GM23248 (cell line): ENCODE measurements around the gene CLEC18A.

Experiments used
- EZH2 ChIP-seq: fragments of 200-600 bp; sonication (generic); IDR thresholded peaks from 2 replicates; pipeline ENCODE4 v1.6.1; 2018; ENCODE audit warnings: antibody characterized with exemption, mild to moderate bottlenecking; ENCODE audit not compliant: insufficient read depth, poor library complexity, severe bottlenecking
- EZH2phosphoT487 ChIP-seq: fragments of 200-600 bp; sonication (generic); IDR thresholded peaks from 2 replicates; pipeline ENCODE4 v1.6.1; 2018; ENCODE audit warnings: antibody characterized with exemption, moderate library complexity, mild to moderate bottlenecking, low read depth; ENCODE audit not compliant: insufficient read depth

GRCh38 chr16:69906838-69907401, 44.2 kb upstream of the CLEC18A start:
- TF ChIP-seq EZH2 (no peak), EZH2phosphoT487 (no peak)
